ENCODE data around the gene IGF2BP2. TPM values are rescaled to one million over a fixed set of nuclear protein-coding genes. Genes with fewer than 3 reads are reported as not detected.

Gene IGF2BP2
- total RNA-seq, 1 donor from 2014 or later: 60.8 TPM

GRCh38 chr3:185750702-185751101 is 74.1 kb downstream of the IGF2BP2 start:
- no peak for TF ChIP-seq CTCF (IDR thresholded peaks at IDR 0.05)
- no peak overlapping the region for H3K27ac Mint-ChIP-seq (ENCODE audit: unreplicated experiment)
- H3K4me3 Mint-ChIP-seq (ENCODE audit: unreplicated experiment): no peak overlapping the region
- H3K27me3 Mint-ChIP-seq (ENCODE audit: low read depth): no peaks in the 10 kb centered on the region
- peaks cover 23% of the 10 kb centered on the region for H3K4me1 Mint-ChIP-seq (ENCODE audit: low read depth)
- no peak for DNase-seq (ENCODE audit: low spot score)
- H3K9me3 Mint-ChIP-seq (ENCODE audit: low read depth): peaks cover 2% of the 10 kb centered on the region
- peaks cover 4% of the 10 kb centered on the region for H3K36me3 Mint-ChIP-seq (ENCODE audit: low read depth)

GRCh38 chr3:185750015-185750414 is 74.8 kb downstream of the IGF2BP2 start:
- no peaks in the 10 kb centered on the region for H3K27me3 Mint-ChIP-seq (ENCODE audit: low read depth)
- no peak for TF ChIP-seq CTCF (IDR thresholded peaks at IDR 0.05)
- DNase-seq (ENCODE audit: low spot score): no peak
- no peak overlapping the region for H3K4me3 Mint-ChIP-seq (ENCODE audit: unreplicated experiment)
- no peak overlapping the region for H3K27ac Mint-ChIP-seq (ENCODE audit: unreplicated experiment)
- H3K4me1 Mint-ChIP-seq (ENCODE audit: low read depth): peaks cover 29% of the 10 kb centered on the region
- H3K9me3 Mint-ChIP-seq (ENCODE audit: low read depth): peaks cover 2% of the 10 kb centered on the region
- peaks cover 3% of the 10 kb centered on the region for H3K36me3 Mint-ChIP-seq (ENCODE audit: low read depth)

- Mint-ChIP-seq H3K4me3 (ENCODE audit: unreplicated experiment) (no peak overlapping the region), H3K9me3 (ENCODE audit: low read depth) (no peaks in the 10 kb centered on the region), H3K4me1 (ENCODE audit: low read depth) (peaks cover 44% of the 10 kb centered on the region), H3K36me3 (ENCODE audit: low read depth) (no peaks in the 10 kb centered on the region), H3K27ac (ENCODE audit: unreplicated experiment) (peak overlapping the region; percentile 91), H3K27me3 (ENCODE audit: low read depth) (no peaks in the 10 kb centered on the region)
- TF ChIP-seq CTCF (IDR thresholded peaks at IDR 0.05): no peak
- no peak for DNase-seq (ENCODE audit: low spot score)
Observed at GRCh38 chr3:185746470-185746869, 78.4 kb downstream of the IGF2BP2 start.

GRCh38 chr3:185744997-185745843 is 79.6 kb downstream of the IGF2BP2 start:
- H3K27me3 Mint-ChIP-seq (ENCODE audit: low read depth): no peaks in the 10 kb centered on the region
- no peaks in the 10 kb centered on the region for H3K9me3 Mint-ChIP-seq (ENCODE audit: low read depth)
- TF ChIP-seq CTCF (IDR thresholded peaks at IDR 0.05): no peak
- peaks cover 43% of the 10 kb centered on the region for H3K4me1 Mint-ChIP-seq (ENCODE audit: low read depth)
- DNase-seq (ENCODE audit: low spot score): no peak
- peak overlapping the region; percentile 10 for H3K4me3 Mint-ChIP-seq (ENCODE audit: unreplicated experiment)
- H3K27ac Mint-ChIP-seq (ENCODE audit: unreplicated experiment): peak overlapping the region; percentile 91
- no peaks in the 10 kb centered on the region for H3K36me3 Mint-ChIP-seq (ENCODE audit: low read depth)

- DNase-seq (ENCODE audit: low spot score): no peak
- TF ChIP-seq CTCF (IDR thresholded peaks at IDR 0.05): no peak
- Mint-ChIP-seq H3K9me3 (ENCODE audit: low read depth) (no peaks in the 10 kb centered on the region), H3K27ac (ENCODE audit: unreplicated experiment) (no peak overlapping the region), H3K4me1 (ENCODE audit: low read depth) (peaks cover 61% of the 10 kb centered on the region), H3K27me3 (ENCODE audit: low read depth) (no peaks in the 10 kb centered on the region), H3K4me3 (ENCODE audit: unreplicated experiment) (no peak overlapping the region), H3K36me3 (ENCODE audit: low read depth) (no peaks in the 10 kb centered on the region)
Observed at GRCh38 chr3:185741586-185741985, 83.3 kb downstream of the IGF2BP2 start.

Data from chondrocyte (in vitro differentiated cells).